HEK293 (cell line): ENCODE measurements around the gene MICU1.

ENCODE experiments used
- AEBP2 ChIP-seq: fragments of 450-650 bp; formaldehyde crosslinking; IDR thresholded peaks from 2 replicates; pipeline ENCODE4 v1.5.1; 2016; ENCODE audit warnings: missing biosample characterization, missing genetic modification characterization, borderline replicate concordance
- BCL11B ChIP-seq: fragments of 450-650 bp; formaldehyde crosslinking; IDR thresholded peaks from 2 replicates; pipeline ENCODE4 v1.5.1; 2016; ENCODE audit warnings: low read depth, missing biosample characterization, missing genetic modification characterization
- HIC1 ChIP-seq: fragments of 450-650 bp; formaldehyde crosslinking; IDR thresholded peaks from 2 replicates; pipeline ENCODE4 v1.5.1; 2016; ENCODE audit warnings: missing biosample characterization, missing genetic modification characterization
- KLF10 ChIP-seq: fragments of 450-650 bp; IDR thresholded peaks from 2 replicates; pipeline ENCODE4 v1.5.1; 2018; ENCODE audit warnings: missing biosample characterization, mild to moderate bottlenecking, missing genetic modification characterization
- PRDM2 ChIP-seq: fragments of 450-650 bp; formaldehyde crosslinking; IDR thresholded peaks from 2 replicates; pipeline ENCODE4 v1.5.1; 2016; ENCODE audit warnings: missing biosample characterization, missing genetic modification characterization, borderline replicate concordance
- ZBTB11 ChIP-seq: fragments of 450-650 bp; formaldehyde crosslinking; conservative IDR thresholded peaks from 2 replicates; pipeline ENCODE4 v1.5.1; 2016; ENCODE audit warnings: low read depth, missing biosample characterization, missing genetic modification characterization
- ZFP69B ChIP-seq: fragments of 450-650 bp; formaldehyde crosslinking; IDR thresholded peaks from 2 replicates; pipeline ENCODE4 v1.5.1; 2016; ENCODE audit warnings: missing biosample characterization, missing genetic modification characterization
- ZNF175 ChIP-seq: fragments of 450-650 bp; formaldehyde crosslinking; IDR thresholded peaks from 2 replicates; pipeline ENCODE4 v1.5.1; 2016; ENCODE audit warnings: missing biosample characterization, missing genetic modification characterization
- ZNF23 ChIP-seq: fragments of 450-650 bp; formaldehyde crosslinking; IDR thresholded peaks from 2 replicates; pipeline ENCODE4 v1.5.1; 2016; ENCODE audit warnings: missing biosample characterization, missing genetic modification characterization, borderline replicate concordance
- ZNF350 ChIP-seq: fragments of 450-650 bp; formaldehyde crosslinking; IDR thresholded peaks from 2 replicates; pipeline ENCODE4 v1.5.0; 2017; ENCODE audit warnings: missing biosample characterization, mild to moderate bottlenecking, missing genetic modification characterization
- ZNF488 ChIP-seq: fragments of 450-650 bp; formaldehyde crosslinking; IDR thresholded peaks from 2 replicates; pipeline ENCODE4 v1.5.1; 2016; ENCODE audit warnings: missing biosample characterization, missing genetic modification characterization
- ZNF518A ChIP-seq: fragments of 450-650 bp; formaldehyde crosslinking; conservative IDR thresholded peaks from 2 replicates; pipeline ENCODE4 v1.5.1; 2016; ENCODE audit warnings: low read depth, missing biosample characterization, missing genetic modification characterization
- ZNF529 ChIP-seq: fragments of 450-650 bp; formaldehyde crosslinking; IDR thresholded peaks from 2 replicates; pipeline ENCODE4 v1.5.1; 2017; ENCODE audit warnings: missing genetic modification characterization, missing biosample characterization; ENCODE audit not compliant: insufficient replicate concordance
- ZNF571 ChIP-seq: fragments of 450-650 bp; formaldehyde crosslinking; IDR thresholded peaks from 2 replicates; pipeline ENCODE4 v1.5.0; 2017; ENCODE audit warnings: missing biosample characterization, missing genetic modification characterization
- ZNF580 ChIP-seq: fragments of 450-650 bp; formaldehyde crosslinking; IDR thresholded peaks from 2 replicates; pipeline ENCODE4 v1.5.1; 2016; ENCODE audit warnings: missing biosample characterization, missing genetic modification characterization
- ZNF585B ChIP-seq: fragments of 450-650 bp; formaldehyde crosslinking; IDR thresholded peaks from 2 replicates; pipeline ENCODE4 v1.5.1; 2016; ENCODE audit warnings: missing biosample characterization, missing genetic modification characterization
- ZNF600 ChIP-seq: fragments of 450-650 bp; formaldehyde crosslinking; IDR thresholded peaks from 2 replicates; pipeline ENCODE4 v1.5.1; 2016; ENCODE audit warnings: missing biosample characterization, missing genetic modification characterization
- ZNF837 ChIP-seq: fragments of 450-650 bp; formaldehyde crosslinking; IDR thresholded peaks from 2 replicates; pipeline ENCODE4 v1.5.1; 2016; ENCODE audit warnings: missing biosample characterization, missing genetic modification characterization

Gene MICU1

GRCh38 chr10:72354356-72355213 is 271.3 kb downstream of the MICU1 start, which contains the start of gene DNAJB12 (continued):
- TF ChIP-seq ZBTB11, result peak; percentile 98
- peak; percentile 75 for TF ChIP-seq KLF10 (tag by site-specific recombination)
- TF ChIP-seq ZNF571 (tag by site-specific recombination), result no peak
- no peak for TF ChIP-seq ZNF23 (tag by site-specific recombination)
- peak; percentile 51; the same call in 1 of the 2 replicates for TF ChIP-seq ZNF488 (tag by site-specific recombination)
- no peak for TF ChIP-seq ZNF350
- TF ChIP-seq HIC1 (tag by site-specific recombination), result peak; percentile 96
- no peak for TF ChIP-seq PRDM2 (tag by site-specific recombination)
- peak; percentile 63 for TF ChIP-seq ZNF518A (tag by site-specific recombination)
- TF ChIP-seq ZFP69B (tag by site-specific recombination), result peak; percentile 86
- no peak for TF ChIP-seq AEBP2 (tag by site-specific recombination)
- TF ChIP-seq ZNF529 (tag by site-specific recombination), result no peak
- no peak for TF ChIP-seq BCL11B (tag by site-specific recombination)
- no peak; the same call in 1 of the 2 replicates for TF ChIP-seq ZNF585B (tag by site-specific recombination)
- TF ChIP-seq ZNF580, result no peak; the same call in none of the 2 replicates
- peak; percentile 94 for TF ChIP-seq ZNF600 (tag by site-specific recombination)
- no peak for TF ChIP-seq ZNF837 (tag by site-specific recombination)
- TF ChIP-seq ZNF175 (tag by site-specific recombination), result no peak
